GM12878 (cell line): Measurements from ENCODE around the gene TBXA2R. TPM values are rescaled to one million over a fixed set of nuclear protein-coding genes. Genes with fewer than 3 reads are reported as not detected.

Experiments used
- ATAC-seq: fragments of 200-7000 bp; cut with Tn5 transposase; 3 replicates; pipeline ENCODE4 v1.9.1; 2020; ENCODE audit warnings: mild to moderate bottlenecking, moderate library complexity
- BruUV-seq: library from RNA; stranded (reverse); fragments of 400-500 nt; replicated peaks from 2 replicates; lab custom pipeline; 2021; lab: Mats Ljungman, UMichigan
- CTCF ChIA-PET: fragments of 300-600 bp; sonication (Branson Sonifier 250); formaldehyde crosslinking; extraction: SDS; loops from one replicate; lab custom pipeline; 2021; ENCODE audit warnings: inconsistent platforms; lab: Yijun Ruan, JAX
- POLR2A ChIA-PET: fragments of 350-600 bp; formaldehyde crosslinking; extraction: SDS; loops from one replicate; lab custom pipeline; 2021; ENCODE audit warnings: inconsistent platforms; lab: Charles Lee
- RAD21 ChIA-PET: fragments of 300-600 bp; sonication (Branson Sonifier 250); formaldehyde crosslinking; loops from one replicate; lab custom pipeline; 2023; ENCODE audit warnings: antibody characterized with exemption; ENCODE audit not compliant: unreplicated experiment; lab: Charles Lee
- SMC1A ChIA-PET: fragments of 300-600 bp; sonication (Branson Sonifier 250); formaldehyde crosslinking; loops from one replicate; lab custom pipeline; 2023; ENCODE audit not compliant: unreplicated experiment, uncharacterized antibody; lab: Charles Lee
- DNase-seq: peaks from one replicate; pipeline ENCODE4 v3.0.0-alpha.2; 2011; ENCODE audit warnings: low read depth, low spot score
- FAIRE-seq: peaks from 3 replicates; lab custom pipeline; 2011; peaks lifted over from hg19 to GRCh38; lab: Jason Lieb, UNC
- H2AFZ ChIP-seq: 2 replicates; pipeline ENCODE4 v1.6.0; 2011; ENCODE audit warnings: low read depth, low read length, control low read depth; ENCODE audit not compliant: control insufficient read depth
- H3K27ac ChIP-seq: 2 replicates; pipeline ENCODE4 v1.5.1; 2011; ENCODE audit warnings: control low read depth; ENCODE audit not compliant: control insufficient read depth, insufficient read depth
- H3K27me3 ChIP-seq, 2 experiments: replicated peaks in 1 of 2; 2 replicates each; pipeline versions ENCODE4 v1.6.0 to v1.6.1; 2011; ENCODE audit warnings: low read length in 1 of 2; ENCODE audit not compliant: control insufficient read depth in 2 of 2, insufficient read depth in 2 of 2
- H3K36me3 ChIP-seq, 2 experiments: 2 replicates each; pipeline ENCODE4 v1.5.1; 2011; ENCODE audit warnings: low read length in 1 of 2; ENCODE audit not compliant: control insufficient read depth in 2 of 2, insufficient read depth in 2 of 2
- H3K4me1 ChIP-seq: 2 replicates; pipeline ENCODE4 v1.6.1; 2011; ENCODE audit warnings: mild to moderate bottlenecking, low read length, moderate library complexity, mixed read lengths; ENCODE audit not compliant: control insufficient read depth, insufficient read depth
- H3K4me2 ChIP-seq: 2 replicates; pipeline ENCODE4 v1.6.0; 2011; ENCODE audit warnings: control low read depth; ENCODE audit not compliant: control insufficient read depth, insufficient read depth
- H3K4me3 ChIP-seq: fragments of 200-600 bp; sonication (generic); 2 replicates; pipeline ENCODE4 v1.5.1; 2016
- H3K79me2 ChIP-seq: 2 replicates; pipeline ENCODE4 v1.6.0; 2011; ENCODE audit warnings: low read length; ENCODE audit not compliant: control insufficient read depth, insufficient read depth
- H3K9ac ChIP-seq: 2 replicates; pipeline ENCODE4 v1.8.0; 2011; ENCODE audit warnings: low read length, control low read depth, mixed read lengths; ENCODE audit not compliant: control insufficient read depth, insufficient read depth
- H3K9me3 ChIP-seq: replicated peaks from 3 replicates; pipeline ENCODE4 v1.5.1; 2011; ENCODE audit warnings: mild to moderate bottlenecking, low read length; ENCODE audit not compliant: control insufficient read depth, insufficient read depth
- H4K20me1 ChIP-seq: 2 replicates; pipeline ENCODE4 v1.6.0; 2011; ENCODE audit not compliant: control insufficient read depth, insufficient read depth
- BACH1 ChIP-seq: fragments of 450-650 bp; IDR thresholded peaks from 2 replicates; pipeline ENCODE4 v1.6.1; 2017; ENCODE audit warnings: mild to moderate bottlenecking, borderline replicate concordance
- CHD2 ChIP-seq: IDR thresholded peaks from 2 replicates; pipeline ENCODE4 v1.6.1; 2011; ENCODE audit warnings: low read depth, low read length, improper control_type of control experiment, borderline replicate concordance
- EGR1 ChIP-seq, 2 experiments: IDR thresholded peaks; 1 replicate in 1 of 2; 2 replicates in 1 of 2; pipeline ENCODE4 v1.6.1; 2011 to 2012; ENCODE audit warnings: low read depth in 2 of 2, low read length in 2 of 2, borderline replicate concordance in 1 of 2, mild to moderate bottlenecking in 1 of 2, moderate library complexity in 1 of 2
- IKZF1 ChIP-seq: fragments of 450-650 bp; conservative IDR thresholded peaks from 2 replicates; pipeline ENCODE4 v1.6.1; 2017; ENCODE audit warnings: antibody characterized with exemption, mild to moderate bottlenecking
- MEF2A ChIP-seq: IDR thresholded peaks from 2 replicates; pipeline ENCODE4 v1.6.1; 2011; ENCODE audit warnings: low read depth, mild to moderate bottlenecking, low read length, moderate library complexity; ENCODE audit not compliant: insufficient read depth
- MLLT1 ChIP-seq: fragments of 450-650 bp; IDR thresholded peaks from 2 replicates; pipeline ENCODE4 v1.6.1; 2016; ENCODE audit warnings: mild to moderate bottlenecking
- NRF1 ChIP-seq: conservative IDR thresholded peaks from 2 replicates; pipeline ENCODE4 v1.6.1; 2011; ENCODE audit warnings: mild to moderate bottlenecking, low read depth, low read length, improper control_type of control experiment
- RAD21 ChIP-seq: IDR thresholded peaks from 2 replicates; pipeline ENCODE4 v1.6.1; 2011; ENCODE audit warnings: mild to moderate bottlenecking, low read depth, low read length, moderate library complexity; ENCODE audit not compliant: insufficient read depth
- RUNX3 ChIP-seq: IDR thresholded peaks from 2 replicates; pipeline ENCODE4 v1.6.1; 2012; ENCODE audit warnings: low read length, inconsistent platforms
- SMAD1 ChIP-seq: fragments of 450-650 bp; IDR thresholded peaks from 2 replicates; pipeline ENCODE4 v1.6.1; 2018; ENCODE audit warnings: mild to moderate bottlenecking, low read depth; ENCODE audit not compliant: partially characterized antibody
- SREBF2 ChIP-seq: IDR thresholded peaks from 2 replicates; pipeline ENCODE4 v1.6.1; 2012; ENCODE audit warnings: mild to moderate bottlenecking, low read length
- STAT1 ChIP-seq: fragments of 450-650 bp; conservative IDR thresholded peaks from 2 replicates; pipeline ENCODE4 v1.6.1; 2014; ENCODE audit warnings: antibody characterized with exemption, mild to moderate bottlenecking
- STAT3 ChIP-seq: IDR thresholded peaks from 2 replicates; pipeline ENCODE4 v1.6.1; 2011; ENCODE audit warnings: low read depth, low read length, improper control_type of control experiment
- YY1 ChIP-seq: IDR thresholded peaks from 2 replicates; pipeline ENCODE4 v1.6.1; 2011; ENCODE audit warnings: low read depth, mild to moderate bottlenecking, low read length
- ZNF217 ChIP-seq: fragments of 450-650 bp; IDR thresholded peaks from 2 replicates; pipeline ENCODE4 v1.6.1; 2017; ENCODE audit warnings: antibody characterized with exemption, mild to moderate bottlenecking
- WGBS: methylation state at CpG from one replicate; pipeline ENCODE4 v1.1.6; 2016; ENCODE audit warnings: low lambda C conversion rate; ENCODE audit not compliant: insufficient replicate concordance, insufficient coverage; ENCODE audit errors: missing lambda C conversion rate; 5-methylcytosine and 5-hydroxymethylcytosine counted together
- in situ Hi-C: fragments of 300-500 bp; cut with MboI; formaldehyde crosslinking; loops from 9 replicates; pipeline ENCODE4 v1.14.3; 2018; ENCODE audit warnings: mixed read lengths
- intact Hi-C: fragments of 100-400 bp; cut with micrococcal nuclease; formaldehyde crosslinking; loops from one replicate; pipeline ENCODE4 v1.14.2; 2022; ENCODE audit not compliant: unreplicated experiment
- polyA plus RNA-seq, 11 experiments: library from polyadenylated mRNA; depleted of rRNA in 4 of 11; unstranded in 6 of 11; stranded (reverse) in 5 of 11; fragments of >200 nt; fragmentation: Nextera tagmentation in 4 of 11; fragmentation: Illumina TruSeq in 1 of 11; extraction: Ambion mirVana in 4 of 11; extraction: Trizol in 1 of 11; gene quantifications; 1 replicate in 1 of 11; 2 replicates in 10 of 11; pipeline versions ENCODE4 v1.2.1 to v1.2.3, GENCODE V29; 2011 to 2016; ENCODE audit warnings: inconsistent platforms in 2 of 11, missing spikeins in 2 of 11, low read depth in 1 of 11
- total RNA-seq, 4 experiments: library from RNA; depleted of rRNA in 3 of 4; stranded (reverse); fragments of >200 nt in 3 of 4; fragmentation: Illumina TruSeq in 1 of 4; extraction: Trizol in 1 of 4; gene quantifications; 2 replicates each; pipeline versions ENCODE4 v1.2.1 to v1.2.3, GENCODE V29; 2013 to 2021
- TF ChIP-seq, protein P1 (sequence below): IDR thresholded peaks from 2 replicates; pipeline ENCODE4 v1.6.1; 2012; ENCODE audit warnings: low read depth, low read length, improper control_type of control experiment

The TBXA2R gene
- total and polyA plus RNA-seq, 10 of the 15 experiments (the other 5 are each of a cell fraction or from before 2014, with no cell fraction given): 0.03 TPM; not detected in 8

- no TSS peak for BruUV-seq
- no peak overlapping the region for H3K4me3 ChIP-seq
- intact Hi-C loops (no loop called here), in situ Hi-C loops (no loop called here)
- no peak for DNase-seq
- SMC1A ChIA-PET: no interaction called here
- TF ChIP-seq RAD21 (no peak), ZNF217 (no peak)
- no peaks in the 10 kb centered on the region for H3K36me3 ChIP-seq
- H3K9ac ChIP-seq: no peak overlapping the region
- no peaks in the 10 kb centered on the region for H4K20me1 ChIP-seq
- RAD21 ChIA-PET: no interaction called here
- no peak overlapping the region for H2AFZ ChIP-seq
- ATAC-seq: no peak
- POLR2A ChIA-PET: no interaction called here
- WGBS: 86% methylated on average over 35 of the region's 50 CpGs
- no peaks in the 10 kb centered on the region for H3K9me3 ChIP-seq
- H3K27ac ChIP-seq: no peak overlapping the region
- no peaks in the 10 kb centered on the region for H3K27me3 ChIP-seq
- CTCF ChIA-PET: interaction anchor here (1.1 kb wide), 1 partner anchor 14 kb away, joined by 3 read pairs; no protein-coding TSS in a partner anchor
- H3K4me1 ChIP-seq: no peaks in the 10 kb centered on the region
- no peaks in the 10 kb centered on the region for H3K79me2 ChIP-seq
- no peak for FAIRE-seq
- no peak overlapping the region for H3K4me2 ChIP-seq
Measured at GRCh38 chr19:3632739-3633558, 26.3 kb upstream of the TBXA2R start.

GRCh38 chr19:3632098-3632497 is 25.4 kb upstream of the TBXA2R start:
- ChIA-PET RAD21 (no interaction called here), CTCF (interaction anchor here (0.6 to 1.1 kb wide), 2 partner anchors 13 to 22 kb away, joined by 3 read pairs; no protein-coding TSS in a partner anchor), POLR2A (no interaction called here), SMC1A (no interaction called here)
- Histone ChIP-seq H4K20me1 (no peaks in the 10 kb centered on the region), H3K79me2 (no peaks in the 10 kb centered on the region), H3K9ac (no peak overlapping the region), H3K4me3 (no peak overlapping the region), H2AFZ (no peak overlapping the region), H3K36me3 (no peaks in the 10 kb centered on the region), H3K27ac (no peak overlapping the region), H3K9me3 (no peaks in the 10 kb centered on the region), H3K4me1 (peaks cover 4% of the 10 kb centered on the region), H3K27me3 (no peaks in the 10 kb centered on the region), H3K4me2 (no peak overlapping the region)
- DNase-seq (no peak), ATAC-seq (no peak), FAIRE-seq (no peak)
- no TSS peak for BruUV-seq
- in situ Hi-C loops (no loop called here), intact Hi-C loops (no loop called here)
- WGBS: 88% methylated on average over 16 of the region's 16 CpGs
- TF ChIP-seq SREBF2 (no peak), NRF1 (no peak), IKZF1 (no peak), CHD2 (no peak), YY1 (no peak), STAT1 (no peak), RUNX3 (no peak), MEF2A (no peak), MLLT1 (no peak), EGR1 (IDR thresholded peaks at IDR 0.05; ENCODE audit: borderline replicate concordance in 1 of 2, low read depth in 2 of 2, low read length in 2 of 2) (no peak), SMAD1 (no peak), BACH1 (no peak), STAT3 (no peak)
- TF ChIP-seq, protein P1, sequence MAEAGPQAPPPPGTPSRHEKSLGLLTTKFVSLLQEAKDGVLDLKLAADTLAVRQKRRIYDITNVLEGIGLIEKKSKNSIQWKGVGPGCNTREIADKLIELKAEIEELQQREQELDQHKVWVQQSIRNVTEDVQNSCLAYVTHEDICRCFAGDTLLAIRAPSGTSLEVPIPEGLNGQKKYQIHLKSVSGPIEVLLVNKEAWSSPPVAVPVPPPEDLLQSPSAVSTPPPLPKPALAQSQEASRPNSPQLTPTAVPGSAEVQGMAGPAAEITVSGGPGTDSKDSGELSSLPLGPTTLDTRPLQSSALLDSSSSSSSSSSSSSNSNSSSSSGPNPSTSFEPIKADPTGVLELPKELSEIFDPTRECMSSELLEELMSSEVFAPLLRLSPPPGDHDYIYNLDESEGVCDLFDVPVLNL: no peak
